Activated CD8-positive, alpha-beta T cell treated with anti-CD3 and anti-CD28 coated beads for 36 hours (primary cell): ENCODE results near the gene ZNF829. TPM values are rescaled to one million over a fixed set of nuclear protein-coding genes. Genes with fewer than 3 reads are reported as not detected.

Source experiments
- ATAC-seq: fragments of 200-7000 bp; cut with Tn5 transposase; one replicate; pipeline ENCODE4 v1.10.0; 2021; ENCODE audit warnings: mild to moderate bottlenecking, moderate library complexity
- CTCF ChIA-PET: fragments of 350-600 bp; sonication (Branson Sonifier 250); formaldehyde crosslinking; loops from one replicate; lab custom pipeline; 2021; ENCODE audit warnings: antibody characterized with exemption; lab: Charles Lee
- POLR2A ChIA-PET: fragments of 350-600 bp; sonication (Branson Sonifier 250); formaldehyde crosslinking; loops from one replicate; lab custom pipeline; 2021; ENCODE audit warnings: antibody characterized with exemption; lab: Charles Lee
- DNase-seq: peaks from one replicate; pipeline ENCODE4 v3.0.0-alpha.2; 2020
- H3K27ac Mint-ChIP-seq: one replicate; pipeline ENCODE4 v1.8.0; 2021; ENCODE audit warnings: mild to moderate bottlenecking, mixed read lengths
- H3K27me3 Mint-ChIP-seq: one replicate; pipeline ENCODE4 v1.8.0; 2021; ENCODE audit warnings: mixed read lengths
- H3K36me3 Mint-ChIP-seq: one replicate; pipeline ENCODE4 v1.8.0; 2021; ENCODE audit warnings: low read depth, mixed read lengths
- H3K4me1 Mint-ChIP-seq: one replicate; pipeline ENCODE4 v1.8.0; 2021; ENCODE audit warnings: low read depth, mixed read lengths
- H3K4me3 Mint-ChIP-seq: one replicate; pipeline ENCODE4 v1.8.0; 2021; ENCODE audit warnings: mild to moderate bottlenecking, moderate library complexity, mixed read lengths
- H3K9me3 Mint-ChIP-seq: one replicate; pipeline ENCODE4 v1.8.0; 2021; ENCODE audit warnings: mixed read lengths
- intact Hi-C: fragments of 100-400 bp; cut with micrococcal nuclease; formaldehyde crosslinking; loops from one replicate; pipeline ENCODE4 v1.10.0; 2022
- total RNA-seq, 2 experiments: library from RNA; stranded (reverse); gene quantifications; one replicate each; pipeline ENCODE4 v1.2.3, GENCODE V29; 2021
- TF ChIP-seq, protein P1 (sequence below): fragments of 200-600 bp; IDR thresholded peaks from one replicate; pipeline ENCODE4 v1.8.0; 2022; ENCODE audit warnings: antibody characterized with exemption, mild to moderate bottlenecking

ZNF829 gene
- total RNA-seq, 2 experiments from 2014 or later: 4.5 to 4.9 TPM

GRCh38 chr19:36894849-36895383 is 21.2 kb downstream of the ZNF829 start:
- ATAC-seq (no peak), DNase-seq (no peak)
- intact Hi-C loops: no loop called here
- peaks cover 89% of the 10 kb centered on the region for H3K36me3 Mint-ChIP-seq
- H3K27me3 Mint-ChIP-seq: no peaks in the 10 kb centered on the region
- H3K4me3 Mint-ChIP-seq: no peak overlapping the region
- CTCF ChIA-PET: interaction anchor here (0.7 kb wide), 1 partner anchor 20 kb away, joined by 3 read pairs; no protein-coding TSS in a partner anchor
- no peak overlapping the region for H3K27ac Mint-ChIP-seq
- TF ChIP-seq, protein P1, sequence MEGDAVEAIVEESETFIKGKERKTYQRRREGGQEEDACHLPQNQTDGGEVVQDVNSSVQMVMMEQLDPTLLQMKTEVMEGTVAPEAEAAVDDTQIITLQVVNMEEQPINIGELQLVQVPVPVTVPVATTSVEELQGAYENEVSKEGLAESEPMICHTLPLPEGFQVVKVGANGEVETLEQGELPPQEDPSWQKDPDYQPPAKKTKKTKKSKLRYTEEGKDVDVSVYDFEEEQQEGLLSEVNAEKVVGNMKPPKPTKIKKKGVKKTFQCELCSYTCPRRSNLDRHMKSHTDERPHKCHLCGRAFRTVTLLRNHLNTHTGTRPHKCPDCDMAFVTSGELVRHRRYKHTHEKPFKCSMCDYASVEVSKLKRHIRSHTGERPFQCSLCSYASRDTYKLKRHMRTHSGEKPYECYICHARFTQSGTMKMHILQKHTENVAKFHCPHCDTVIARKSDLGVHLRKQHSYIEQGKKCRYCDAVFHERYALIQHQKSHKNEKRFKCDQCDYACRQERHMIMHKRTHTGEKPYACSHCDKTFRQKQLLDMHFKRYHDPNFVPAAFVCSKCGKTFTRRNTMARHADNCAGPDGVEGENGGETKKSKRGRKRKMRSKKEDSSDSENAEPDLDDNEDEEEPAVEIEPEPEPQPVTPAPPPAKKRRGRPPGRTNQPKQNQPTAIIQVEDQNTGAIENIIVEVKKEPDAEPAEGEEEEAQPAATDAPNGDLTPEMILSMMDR: no peak
- POLR2A ChIA-PET: interaction anchor here (0.9 kb wide), 1 partner anchor 21 kb away, joined by 3 read pairs; no protein-coding TSS in a partner anchor
- H3K9me3 Mint-ChIP-seq: peaks cover 67% of the 10 kb centered on the region
- H3K4me1 Mint-ChIP-seq: no peaks in the 10 kb centered on the region

DNA sequence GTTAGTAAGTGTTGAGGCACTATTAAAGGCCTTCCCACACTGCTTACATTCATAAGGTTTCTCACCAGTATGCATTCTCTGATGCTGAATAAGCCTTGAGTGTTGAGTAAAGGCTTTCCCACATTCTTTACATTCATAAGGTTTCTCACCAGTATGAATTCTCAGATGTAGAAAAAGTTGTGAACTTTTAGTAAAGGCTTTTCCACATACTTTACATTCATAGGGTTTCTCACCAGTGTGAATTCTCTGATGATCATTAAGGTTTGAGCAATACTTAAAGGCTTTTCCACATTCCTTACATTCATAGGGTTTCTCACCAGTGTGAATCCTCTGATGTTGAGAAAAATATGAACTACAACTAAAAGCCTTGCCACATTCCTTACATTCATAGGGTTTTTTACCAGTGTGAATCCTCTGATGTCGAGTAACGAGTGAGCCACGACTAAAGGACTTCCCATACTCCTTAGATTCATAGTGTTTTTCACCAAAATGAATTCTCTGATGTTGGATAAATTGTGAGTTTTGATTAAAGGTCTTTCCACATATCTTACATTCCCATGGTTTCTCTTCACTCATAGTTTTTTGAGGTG is 24.2 kb downstream of the ZNF829 start:
- no peak for ATAC-seq
- TF ChIP-seq, protein P1: no peak
- H3K27me3 Mint-ChIP-seq: no peaks in the 10 kb centered on the region
- peaks cover 66% of the 10 kb centered on the region for H3K9me3 Mint-ChIP-seq
- no peak for DNase-seq
- H3K4me3 Mint-ChIP-seq: no peak overlapping the region
- H3K27ac Mint-ChIP-seq: no peak overlapping the region
- intact Hi-C loops: no loop called here
- no peaks in the 10 kb centered on the region for H3K4me1 Mint-ChIP-seq
- ChIA-PET POLR2A (interaction anchor here (0.7 kb wide), 1 partner anchor 54 kb away, joined by 3 read pairs; no protein-coding TSS in a partner anchor), CTCF (interaction anchor here (0.6 kb wide), 1 partner anchor 867 kb away, joined by 3 read pairs; no protein-coding TSS in a partner anchor)
- peaks cover 76% of the 10 kb centered on the region for H3K36me3 Mint-ChIP-seq

GRCh38 chr19:36876993-36877938 is 38.8 kb downstream of the ZNF829 start:
- peaks cover 67% of the 10 kb centered on the region for H3K36me3 Mint-ChIP-seq
- no peak for DNase-seq
- H3K4me1 Mint-ChIP-seq: no peaks in the 10 kb centered on the region
- peaks cover 54% of the 10 kb centered on the region for H3K9me3 Mint-ChIP-seq
- ChIA-PET POLR2A (no interaction called here), CTCF (no interaction called here)
- TF ChIP-seq, protein P1: no peak
- H3K27ac Mint-ChIP-seq: no peak overlapping the region
- H3K27me3 Mint-ChIP-seq: no peaks in the 10 kb centered on the region
- no peak for ATAC-seq
- no peak overlapping the region for H3K4me3 Mint-ChIP-seq
- intact Hi-C loops: no loop called here

GRCh38 chr19:36851898-36852297 is 64.2 kb downstream of the ZNF829 start:
- H3K27ac Mint-ChIP-seq: no peak overlapping the region
- H3K36me3 Mint-ChIP-seq: peaks cover 46% of the 10 kb centered on the region
- H3K4me3 Mint-ChIP-seq: no peak overlapping the region
- ChIA-PET POLR2A (interaction anchor here (2.0 to 3.0 kb wide), 2 partner anchors 7 to 80 kb away, joined by 9 to 19 read pairs; partner anchors contain the start of gene ZNF850), CTCF (no interaction called here)
- H3K4me1 Mint-ChIP-seq: peaks cover 20% of the 10 kb centered on the region
- no peak for DNase-seq
- TF ChIP-seq, protein P1: no peak
- H3K9me3 Mint-ChIP-seq: peaks cover 18% of the 10 kb centered on the region
- no peaks in the 10 kb centered on the region for H3K27me3 Mint-ChIP-seq
- ATAC-seq: no peak
- intact Hi-C loops: loop anchor here (10.0 kb wide), 1 partner anchor 77 kb away; the partner anchor contains the start of gene ZNF850
